Measurements from ENCODE around the gene SLC47A2.

Gene SLC47A2

DNA sequence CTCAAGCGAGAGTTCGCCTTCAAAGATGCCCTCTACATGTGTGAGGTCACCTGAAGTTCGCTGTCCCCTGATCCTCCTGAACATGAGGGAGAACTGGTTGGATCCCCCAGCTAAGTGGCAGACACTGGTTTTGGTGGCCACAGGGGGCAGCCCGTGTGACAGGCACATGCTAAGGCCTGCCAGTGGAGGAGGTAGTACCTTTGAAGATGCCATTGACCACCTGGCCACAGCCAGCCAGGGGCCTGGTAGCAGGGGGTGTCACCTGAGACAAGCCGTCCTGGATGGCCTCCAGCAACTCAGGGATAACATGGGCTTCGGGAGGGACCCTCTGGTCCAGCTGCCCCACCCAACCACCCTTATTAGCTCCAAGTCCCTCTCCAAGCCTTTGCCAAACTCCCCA is 39.0 kb upstream of the SLC47A2 start:
- TF ChIP-seq TAF1 (IDR thresholded peaks at IDR 0.05; ENCODE audit: borderline replicate concordance, insufficient read depth, low read length) (no peak), SIN3A (IDR thresholded peaks at IDR 0.05; ENCODE audit: borderline replicate concordance, insufficient read depth, low read length) (no peak), POLR2AphosphoS5 (IDR thresholded peaks at IDR 0.05; ENCODE audit: low read depth, low read length) (no peak), FOXP2 (optimal IDR thresholded peaks at IDR 0.05; ENCODE audit: borderline replicate concordance, extremely low read depth, extremely low read length, insufficient read depth) (no peak)
- TF ChIP-seq, protein P1, sequence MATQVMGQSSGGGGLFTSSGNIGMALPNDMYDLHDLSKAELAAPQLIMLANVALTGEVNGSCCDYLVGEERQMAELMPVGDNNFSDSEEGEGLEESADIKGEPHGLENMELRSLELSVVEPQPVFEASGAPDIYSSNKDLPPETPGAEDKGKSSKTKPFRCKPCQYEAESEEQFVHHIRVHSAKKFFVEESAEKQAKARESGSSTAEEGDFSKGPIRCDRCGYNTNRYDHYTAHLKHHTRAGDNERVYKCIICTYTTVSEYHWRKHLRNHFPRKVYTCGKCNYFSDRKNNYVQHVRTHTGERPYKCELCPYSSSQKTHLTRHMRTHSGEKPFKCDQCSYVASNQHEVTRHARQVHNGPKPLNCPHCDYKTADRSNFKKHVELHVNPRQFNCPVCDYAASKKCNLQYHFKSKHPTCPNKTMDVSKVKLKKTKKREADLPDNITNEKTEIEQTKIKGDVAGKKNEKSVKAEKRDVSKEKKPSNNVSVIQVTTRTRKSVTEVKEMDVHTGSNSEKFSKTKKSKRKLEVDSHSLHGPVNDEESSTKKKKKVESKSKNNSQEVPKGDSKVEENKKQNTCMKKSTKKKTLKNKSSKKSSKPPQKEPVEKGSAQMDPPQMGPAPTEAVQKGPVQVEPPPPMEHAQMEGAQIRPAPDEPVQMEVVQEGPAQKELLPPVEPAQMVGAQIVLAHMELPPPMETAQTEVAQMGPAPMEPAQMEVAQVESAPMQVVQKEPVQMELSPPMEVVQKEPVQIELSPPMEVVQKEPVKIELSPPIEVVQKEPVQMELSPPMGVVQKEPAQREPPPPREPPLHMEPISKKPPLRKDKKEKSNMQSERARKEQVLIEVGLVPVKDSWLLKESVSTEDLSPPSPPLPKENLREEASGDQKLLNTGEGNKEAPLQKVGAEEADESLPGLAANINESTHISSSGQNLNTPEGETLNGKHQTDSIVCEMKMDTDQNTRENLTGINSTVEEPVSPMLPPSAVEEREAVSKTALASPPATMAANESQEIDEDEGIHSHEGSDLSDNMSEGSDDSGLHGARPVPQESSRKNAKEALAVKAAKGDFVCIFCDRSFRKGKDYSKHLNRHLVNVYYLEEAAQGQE (IDR thresholded peaks at IDR 0.05; ENCODE audit: insufficient read depth in 1 of 2, low read depth in 2 of 2, low read length in 2 of 2) = no peak

DNA sequence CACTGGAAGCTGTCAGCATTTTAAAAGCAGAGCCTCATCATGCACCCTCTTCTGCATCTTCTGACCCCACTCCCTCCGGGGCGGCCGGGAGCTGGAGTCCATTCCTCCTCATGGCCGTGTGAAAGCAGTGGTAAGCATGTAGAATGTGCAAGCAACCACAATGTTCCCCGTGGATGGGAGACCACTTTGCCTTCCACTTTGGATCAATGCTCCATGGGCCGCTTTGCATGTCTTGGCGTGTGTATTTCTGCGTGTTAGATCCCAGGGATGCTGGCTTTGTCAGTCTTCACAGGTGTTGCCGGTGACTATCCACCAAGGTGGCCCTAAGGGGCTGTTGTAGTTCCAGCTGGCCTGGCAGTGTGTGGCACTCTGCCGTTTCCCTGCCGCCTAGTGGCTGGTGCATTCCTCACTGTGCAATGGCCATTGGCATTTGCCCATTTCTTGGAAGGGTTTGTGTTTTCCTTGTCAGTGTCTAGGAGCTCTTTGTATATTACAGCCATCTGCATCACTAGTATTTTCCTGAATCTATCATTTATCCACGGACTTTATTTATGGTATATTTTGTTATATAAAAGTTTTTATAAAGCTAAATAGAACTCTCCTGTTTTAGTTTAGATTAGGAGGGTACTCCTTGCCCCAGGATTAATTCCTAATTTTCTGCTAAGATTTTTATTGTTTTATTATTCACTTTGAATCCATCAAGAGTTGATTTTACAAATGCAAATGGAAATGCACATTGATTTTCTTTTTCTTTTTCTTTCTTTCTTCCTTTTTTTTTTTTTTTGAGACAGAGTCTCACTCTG is 37.5 kb upstream of the SLC47A2 start:
- no peak for TF ChIP-seq TAF1 (IDR thresholded peaks at IDR 0.05; ENCODE audit: borderline replicate concordance, insufficient read depth, low read length)
- TF ChIP-seq FOXP2 (optimal IDR thresholded peaks at IDR 0.05; ENCODE audit: borderline replicate concordance, extremely low read depth, extremely low read length, insufficient read depth) = no peak
- no peak for TF ChIP-seq POLR2AphosphoS5 (IDR thresholded peaks at IDR 0.05; ENCODE audit: low read depth, low read length)
- TF ChIP-seq SIN3A (IDR thresholded peaks at IDR 0.05; ENCODE audit: borderline replicate concordance, insufficient read depth, low read length) = no peak
- TF ChIP-seq, protein P1 (IDR thresholded peaks at IDR 0.05; ENCODE audit: insufficient read depth in 1 of 2, low read depth in 2 of 2, low read length in 2 of 2) = no peak

DNA sequence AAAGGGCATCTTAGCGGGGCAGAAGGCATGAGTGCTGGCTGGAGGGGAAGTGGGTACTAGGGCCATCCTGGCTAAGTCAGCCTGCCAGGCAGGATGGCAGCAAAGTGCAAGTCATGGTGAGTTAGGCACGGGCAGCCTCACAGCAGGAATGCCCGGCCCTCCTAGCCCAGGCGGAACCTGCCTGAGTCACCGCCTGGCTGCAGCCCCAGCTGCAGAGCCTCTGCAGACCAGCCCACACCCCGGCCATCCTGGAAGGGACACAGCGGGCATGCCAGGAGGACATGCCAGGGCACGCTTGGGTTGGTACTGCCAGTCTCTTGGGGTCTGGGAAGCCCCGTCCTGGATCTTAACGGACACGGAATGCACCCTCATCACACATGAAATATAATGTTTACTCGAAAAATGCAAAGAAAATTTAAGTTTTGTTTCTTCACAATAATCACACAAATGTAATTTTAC is 36.7 kb upstream of the SLC47A2 start:
- TF ChIP-seq SIN3A (IDR thresholded peaks at IDR 0.05; ENCODE audit: borderline replicate concordance, insufficient read depth, low read length) (no peak), POLR2AphosphoS5 (IDR thresholded peaks at IDR 0.05; ENCODE audit: low read depth, low read length) (no peak), FOXP2 (optimal IDR thresholded peaks at IDR 0.05; ENCODE audit: borderline replicate concordance, extremely low read depth, extremely low read length, insufficient read depth) (no peak), TAF1 (IDR thresholded peaks at IDR 0.05; ENCODE audit: borderline replicate concordance, insufficient read depth, low read length) (no peak)
- TF ChIP-seq, protein P1 (IDR thresholded peaks at IDR 0.05; ENCODE audit: insufficient read depth in 1 of 2, low read depth in 2 of 2, low read length in 2 of 2) = no peak

DNA sequence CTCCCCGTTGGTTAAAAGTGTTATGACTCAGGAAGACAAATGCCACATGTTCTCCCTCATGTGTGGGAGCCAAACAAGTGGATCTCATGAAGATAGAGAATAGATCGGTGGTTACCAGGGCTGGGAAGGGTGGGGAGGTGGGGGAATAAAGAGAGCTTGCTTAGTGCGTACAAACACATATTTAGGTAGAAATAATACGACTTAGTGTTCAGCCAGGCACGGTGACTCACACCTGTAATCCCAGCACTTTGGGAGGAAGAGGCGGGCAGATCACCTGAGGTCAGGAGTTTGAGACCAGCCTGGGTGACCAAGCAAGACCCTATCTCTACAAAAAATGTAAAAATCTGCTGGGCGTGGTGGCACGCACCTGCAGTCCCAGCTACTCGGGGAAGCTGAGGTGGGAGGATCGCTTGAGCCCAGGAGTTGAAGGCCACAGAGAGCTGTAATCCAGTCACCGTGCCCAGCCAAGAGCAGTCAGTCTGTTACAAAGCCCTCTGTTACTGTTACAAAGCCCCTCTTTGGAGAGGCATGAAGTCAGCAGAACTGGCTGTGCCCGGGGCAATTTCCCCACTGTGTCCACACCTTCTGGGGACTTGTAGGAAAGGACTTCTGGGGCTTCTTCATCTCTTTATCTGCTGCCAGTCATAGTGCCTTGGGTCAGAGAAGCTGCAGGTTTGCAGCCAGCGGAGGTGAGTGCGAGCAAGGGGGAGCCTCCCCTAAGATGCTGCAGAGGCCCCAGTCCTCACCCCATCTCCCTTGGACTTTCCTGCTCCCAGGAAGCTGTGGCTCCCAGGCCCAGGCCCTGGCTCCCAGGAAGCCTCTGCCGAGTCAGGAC is 36.0 kb upstream of the SLC47A2 start:
- TF ChIP-seq POLR2AphosphoS5 (IDR thresholded peaks at IDR 0.05; ENCODE audit: low read depth, low read length) (no peak), FOXP2 (optimal IDR thresholded peaks at IDR 0.05; ENCODE audit: borderline replicate concordance, extremely low read depth, extremely low read length, insufficient read depth) (no peak), SIN3A (IDR thresholded peaks at IDR 0.05; ENCODE audit: borderline replicate concordance, insufficient read depth, low read length) (no peak), TAF1 (IDR thresholded peaks at IDR 0.05; ENCODE audit: borderline replicate concordance, insufficient read depth, low read length) (no peak)
- TF ChIP-seq, protein P1 (IDR thresholded peaks at IDR 0.05; ENCODE audit: insufficient read depth in 1 of 2, low read depth in 2 of 2, low read length in 2 of 2) = no peak

All from PFSK-1 (cell line).